Measurements from ENCODE around the gene FAAP20. TPM values are rescaled to one million over a fixed set of nuclear protein-coding genes. Genes with fewer than 3 reads are reported as not detected.
A peak's percentile ranks its signal among the peaks of the same experiment; 100 is the strongest.

Gene FAAP20
- total RNA-seq, 1 donor from 2014 or later: 50.9 TPM

- no peaks in the 10 kb centered on the region for H3K27me3 ChIP-seq (ENCODE audit: low read depth)
- ATAC-seq: no peak
- H3K27ac ChIP-seq: peak overlapping the region; percentile 89
- TF ChIP-seq CTCF (IDR thresholded peaks at IDR 0.05): no peak
- DNase-seq: no peak
- intact Hi-C loops (cut with DNase I): no loop called here
- H3K4me1 ChIP-seq: peaks cover 100% of the 10 kb centered on the region
- no peaks in the 10 kb centered on the region for H3K36me3 ChIP-seq
- no peaks in the 10 kb centered on the region for H3K9me3 ChIP-seq
- H3K4me3 ChIP-seq: peak overlapping the region; percentile 64
Measured at GRCh38 chr1:2235300-2235998, 40.9 kb upstream of the FAAP20 start.

- DNase-seq: peak; percentile 69
- intact Hi-C loops (cut with DNase I): no loop called here
Measured at GRCh38 chr1:2234762-2235113, 40.2 kb upstream of the FAAP20 start.

GRCh38 chr1:2233997-2234761 lies 39.6 kb upstream of the FAAP20 start:
- intact Hi-C loops (cut with DNase I): no loop called here
- peak; percentile 97 for DNase-seq
- TF ChIP-seq CTCF (IDR thresholded peaks at IDR 0.05): no peak
- Histone ChIP-seq H3K27ac (peak overlapping the region; percentile 89), H3K36me3 (no peaks in the 10 kb centered on the region), H3K9me3 (no peaks in the 10 kb centered on the region), H3K27me3 (ENCODE audit: low read depth) (no peaks in the 10 kb centered on the region), H3K4me1 (peaks cover 96% of the 10 kb centered on the region), H3K4me3 (peak overlapping the region; percentile 64)
- ATAC-seq: peak; percentile 76 to 87

More at GRCh38 chr1:2234762-2235113, 40.2 kb upstream of the FAAP20 start:
- H3K4me3 ChIP-seq: peak overlapping the region; percentile 64
- H3K9me3 ChIP-seq: no peaks in the 10 kb centered on the region
- no peaks in the 10 kb centered on the region for H3K27me3 ChIP-seq (ENCODE audit: low read depth)
- ATAC-seq: peak; percentile 16 to 18
- no peaks in the 10 kb centered on the region for H3K36me3 ChIP-seq
- peaks cover 100% of the 10 kb centered on the region for H3K4me1 ChIP-seq
- no peak for TF ChIP-seq CTCF (IDR thresholded peaks at IDR 0.05)
- H3K27ac ChIP-seq: peak overlapping the region; percentile 89

DNA sequence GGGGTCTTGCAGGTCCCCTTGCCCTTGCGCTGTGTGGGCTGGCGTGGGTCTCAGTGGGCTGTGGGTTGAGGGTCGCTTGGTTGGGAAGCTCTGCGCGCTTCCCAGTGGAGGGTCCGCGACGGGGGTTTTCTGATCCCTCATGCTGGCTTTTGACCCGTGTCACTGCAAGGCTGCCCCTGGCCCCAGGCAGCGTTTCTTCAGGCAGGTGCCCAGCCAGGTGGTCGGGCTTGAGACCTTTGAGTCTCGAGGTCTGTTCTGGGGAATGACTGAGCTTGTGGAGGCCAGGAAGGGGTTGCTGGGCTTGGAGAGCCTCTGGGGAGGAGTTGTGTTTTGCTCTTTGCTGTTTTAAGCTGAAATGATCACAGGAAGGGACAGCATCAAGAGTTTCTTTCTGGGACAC lies 38.9 kb upstream of the FAAP20 start:
- Histone ChIP-seq H3K9me3 (no peaks in the 10 kb centered on the region), H3K27ac (peak overlapping the region; percentile 89), H3K27me3 (ENCODE audit: low read depth) (no peaks in the 10 kb centered on the region), H3K4me1 (peaks cover 88% of the 10 kb centered on the region), H3K4me3 (peak overlapping the region; percentile 64), H3K36me3 (no peaks in the 10 kb centered on the region)
- DNase-seq: no peak
- TF ChIP-seq CTCF (IDR thresholded peaks at IDR 0.05): no peak
- ATAC-seq: no peak
- intact Hi-C loops (cut with DNase I): no loop called here

GRCh38 chr1:2232916-2233438 lies 38.4 kb upstream of the FAAP20 start:
- Histone ChIP-seq H3K27me3 (ENCODE audit: low read depth) (no peaks in the 10 kb centered on the region), H3K36me3 (no peaks in the 10 kb centered on the region), H3K27ac (peak overlapping the region; percentile 89), H3K4me3 (peak overlapping the region; percentile 64), H3K4me1 (peaks cover 84% of the 10 kb centered on the region), H3K9me3 (no peaks in the 10 kb centered on the region)
- no peak for ATAC-seq
- no peak for TF ChIP-seq CTCF (IDR thresholded peaks at IDR 0.05)
- no peak for DNase-seq
- intact Hi-C loops (cut with DNase I): no loop called here

All from lower lobe of right lung (tissue), 2 donors.